Ovary (tissue), 3 donors: Measurements from ENCODE around the gene OARD1.

Experiments
- POLR2A ChIP-seq: fragments of 450-650 bp; IDR thresholded peaks from one replicate; pipeline ENCODE4 v1.6.1; 2017; ENCODE audit warnings: antibody characterized with exemption, mild to moderate bottlenecking, moderate library complexity
- TF ChIP-seq, protein P1 (sequence below), 3 donors: fragments of 450-650 bp in 2 of 3; fragments of 200-600 bp in 1 of 3; IDR thresholded peaks; one replicate each; pipeline versions ENCODE4 v1.5.1 to v1.8.0; 2016 to 2022; ENCODE audit warnings: antibody characterized with exemption in 3 of 3, mild to moderate bottlenecking in 1 of 3
- donor health status: DM: no; HTN: no; CAD: no.

DNA sequence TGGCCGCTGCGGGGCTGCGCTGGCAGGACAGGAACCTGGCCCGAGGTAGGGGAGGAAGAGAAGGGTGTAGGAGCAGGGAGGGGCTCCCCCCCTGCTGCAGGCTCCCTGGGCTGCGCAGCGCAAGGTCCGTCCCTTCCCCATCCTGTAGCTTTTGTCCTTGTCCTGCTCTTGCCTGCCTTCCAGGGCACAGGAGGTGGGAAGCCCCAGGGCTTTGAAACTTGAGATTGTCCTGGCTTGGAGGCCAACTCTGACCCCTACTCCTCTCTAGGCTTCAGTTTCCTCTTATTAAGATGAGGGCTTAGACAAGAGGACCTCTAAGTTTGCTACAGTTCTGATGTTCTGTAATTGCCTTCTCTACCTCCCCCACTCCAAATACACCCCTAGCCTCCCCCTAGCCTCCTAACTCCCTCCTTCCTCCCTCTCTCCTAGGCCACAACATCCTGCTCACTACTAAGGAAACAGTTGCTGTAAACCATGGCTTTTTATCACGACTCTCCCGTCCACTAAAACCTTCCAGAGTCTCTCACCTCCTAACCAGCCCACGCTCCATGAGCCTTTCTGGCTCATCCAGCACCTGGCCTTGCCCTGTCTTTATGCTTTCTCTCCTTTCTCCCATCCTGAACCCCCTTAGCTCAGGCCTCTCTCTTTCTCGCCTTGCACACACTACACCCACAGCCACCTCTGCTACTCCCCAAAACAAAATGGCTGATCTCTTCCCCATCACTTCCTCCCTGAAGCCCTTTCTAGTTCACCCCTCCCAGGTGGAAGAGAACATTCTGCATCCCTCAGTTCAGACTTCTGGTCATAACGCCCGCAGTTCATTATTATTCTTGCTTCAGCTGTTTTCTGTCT lies 43.4 kb downstream of the OARD1 start:
- no peak for TF ChIP-seq POLR2A
- TF ChIP-seq, protein P1, sequence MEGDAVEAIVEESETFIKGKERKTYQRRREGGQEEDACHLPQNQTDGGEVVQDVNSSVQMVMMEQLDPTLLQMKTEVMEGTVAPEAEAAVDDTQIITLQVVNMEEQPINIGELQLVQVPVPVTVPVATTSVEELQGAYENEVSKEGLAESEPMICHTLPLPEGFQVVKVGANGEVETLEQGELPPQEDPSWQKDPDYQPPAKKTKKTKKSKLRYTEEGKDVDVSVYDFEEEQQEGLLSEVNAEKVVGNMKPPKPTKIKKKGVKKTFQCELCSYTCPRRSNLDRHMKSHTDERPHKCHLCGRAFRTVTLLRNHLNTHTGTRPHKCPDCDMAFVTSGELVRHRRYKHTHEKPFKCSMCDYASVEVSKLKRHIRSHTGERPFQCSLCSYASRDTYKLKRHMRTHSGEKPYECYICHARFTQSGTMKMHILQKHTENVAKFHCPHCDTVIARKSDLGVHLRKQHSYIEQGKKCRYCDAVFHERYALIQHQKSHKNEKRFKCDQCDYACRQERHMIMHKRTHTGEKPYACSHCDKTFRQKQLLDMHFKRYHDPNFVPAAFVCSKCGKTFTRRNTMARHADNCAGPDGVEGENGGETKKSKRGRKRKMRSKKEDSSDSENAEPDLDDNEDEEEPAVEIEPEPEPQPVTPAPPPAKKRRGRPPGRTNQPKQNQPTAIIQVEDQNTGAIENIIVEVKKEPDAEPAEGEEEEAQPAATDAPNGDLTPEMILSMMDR (IDR thresholded peaks at IDR 0.05) = no peak
